Activated CD4-positive, CD25-positive, alpha-beta regulatory T cell treated with anti-CD3 and anti-CD28 coated beads, Interleukin-2, amount 50 U/mL, for 16 hours (primary cell): ENCODE results near the gene AKAP3.

Experiments used
- DNase-seq: peaks from one replicate; pipeline ENCODE4 v3.0.0-alpha.2; 2020; ENCODE audit warnings: low read depth, low spot score

AKAP3 gene

GRCh38 chr12:4603421-4603820 is 45.4 kb downstream of the AKAP3 start:
- no peak for DNase-seq

GRCh38 chr12:4595881-4596280 is 53.0 kb downstream of the AKAP3 start:
- DNase-seq: no peak

GRCh38 chr12:4591180-4591687 is 57.6 kb downstream of the AKAP3 start:
- no peak for DNase-seq

- no peak for DNase-seq
Observed at GRCh38 chr12:4589941-4590340, 58.9 kb downstream of the AKAP3 start.

- no peak for DNase-seq
Observed at GRCh38 chr12:4588916-4589315, 59.9 kb downstream of the AKAP3 start.

GRCh38 chr12:4587108-4587507 is 61.7 kb downstream of the AKAP3 start:
- DNase-seq: no peak

GRCh38 chr12:4586500-4586899 is 62.4 kb downstream of the AKAP3 start:
- no peak for DNase-seq

- no peak for DNase-seq
Observed at GRCh38 chr12:4584896-4585295, 64.0 kb downstream of the AKAP3 start.

- no peak for DNase-seq
Observed at GRCh38 chr12:4584281-4584680, 64.6 kb downstream of the AKAP3 start.

GRCh38 chr12:4580281-4580688 is 68.6 kb downstream of the AKAP3 start:
- DNase-seq: no peak

GRCh38 chr12:4579305-4580102 is 69.3 kb downstream of the AKAP3 start:
- DNase-seq: no peak

- no peak for DNase-seq
Observed at GRCh38 chr12:4572680-4573079, 76.2 kb downstream of the AKAP3 start.

GRCh38 chr12:4569261-4569660 is 79.6 kb downstream of the AKAP3 start:
- no peak for DNase-seq

- no peak for DNase-seq
Observed at GRCh38 chr12:4567073-4567881, 81.6 kb downstream of the AKAP3 start.

GRCh38 chr12:4566474-4566873 is 82.4 kb downstream of the AKAP3 start:
- DNase-seq: no peak
